Nephron progenitor cell (in vitro differentiated cells): Measurements from ENCODE around the gene RIMS4.

ENCODE experiments used
- DNase-seq: peaks from one replicate; pipeline ENCODE4 v3.0.0; 2021
- H3K27ac Mint-ChIP-seq: 2 replicates; pipeline ENCODE4 v1.8.0; 2021; ENCODE audit warnings: mild to moderate bottlenecking, moderate library complexity, mixed read lengths
- H3K27me3 Mint-ChIP-seq: 2 replicates; pipeline ENCODE4 v1.8.0; 2021; ENCODE audit warnings: mild to moderate bottlenecking, low read depth, mixed read lengths; ENCODE audit not compliant: poor library complexity
- H3K36me3 Mint-ChIP-seq: 2 replicates; pipeline ENCODE4 v1.8.0; 2021; ENCODE audit warnings: low read depth, mixed read lengths
- H3K4me1 Mint-ChIP-seq: 2 replicates; pipeline ENCODE4 v1.8.0; 2021; ENCODE audit warnings: mixed read lengths
- H3K4me3 Mint-ChIP-seq: 2 replicates; pipeline ENCODE4 v1.8.0; 2021; ENCODE audit warnings: mild to moderate bottlenecking, moderate library complexity, mixed read lengths
- H3K9me3 Mint-ChIP-seq: 2 replicates; pipeline ENCODE4 v1.8.0; 2021; ENCODE audit warnings: mild to moderate bottlenecking, moderate library complexity, mixed read lengths
- TF ChIP-seq, protein P1 (sequence below): fragments of 200-600 bp; sonication (generic); IDR thresholded peaks from 2 replicates; pipeline ENCODE4 v1.5.0; 2021; ENCODE audit warnings: antibody characterized with exemption

Gene RIMS4

GRCh38 chr20:44850837-44851236, 40.5 kb upstream of the RIMS4 start:
- Mint-ChIP-seq H3K4me3 (no peak overlapping the region), H3K27me3 (peaks cover 6% of the 10 kb centered on the region), H3K36me3 (peaks cover 5% of the 10 kb centered on the region), H3K9me3 (peaks cover 11% of the 10 kb centered on the region), H3K27ac (no peak overlapping the region), H3K4me1 (no peaks in the 10 kb centered on the region)
- TF ChIP-seq, protein P1, sequence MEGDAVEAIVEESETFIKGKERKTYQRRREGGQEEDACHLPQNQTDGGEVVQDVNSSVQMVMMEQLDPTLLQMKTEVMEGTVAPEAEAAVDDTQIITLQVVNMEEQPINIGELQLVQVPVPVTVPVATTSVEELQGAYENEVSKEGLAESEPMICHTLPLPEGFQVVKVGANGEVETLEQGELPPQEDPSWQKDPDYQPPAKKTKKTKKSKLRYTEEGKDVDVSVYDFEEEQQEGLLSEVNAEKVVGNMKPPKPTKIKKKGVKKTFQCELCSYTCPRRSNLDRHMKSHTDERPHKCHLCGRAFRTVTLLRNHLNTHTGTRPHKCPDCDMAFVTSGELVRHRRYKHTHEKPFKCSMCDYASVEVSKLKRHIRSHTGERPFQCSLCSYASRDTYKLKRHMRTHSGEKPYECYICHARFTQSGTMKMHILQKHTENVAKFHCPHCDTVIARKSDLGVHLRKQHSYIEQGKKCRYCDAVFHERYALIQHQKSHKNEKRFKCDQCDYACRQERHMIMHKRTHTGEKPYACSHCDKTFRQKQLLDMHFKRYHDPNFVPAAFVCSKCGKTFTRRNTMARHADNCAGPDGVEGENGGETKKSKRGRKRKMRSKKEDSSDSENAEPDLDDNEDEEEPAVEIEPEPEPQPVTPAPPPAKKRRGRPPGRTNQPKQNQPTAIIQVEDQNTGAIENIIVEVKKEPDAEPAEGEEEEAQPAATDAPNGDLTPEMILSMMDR = no peak
- DNase-seq = no peak

DNA sequence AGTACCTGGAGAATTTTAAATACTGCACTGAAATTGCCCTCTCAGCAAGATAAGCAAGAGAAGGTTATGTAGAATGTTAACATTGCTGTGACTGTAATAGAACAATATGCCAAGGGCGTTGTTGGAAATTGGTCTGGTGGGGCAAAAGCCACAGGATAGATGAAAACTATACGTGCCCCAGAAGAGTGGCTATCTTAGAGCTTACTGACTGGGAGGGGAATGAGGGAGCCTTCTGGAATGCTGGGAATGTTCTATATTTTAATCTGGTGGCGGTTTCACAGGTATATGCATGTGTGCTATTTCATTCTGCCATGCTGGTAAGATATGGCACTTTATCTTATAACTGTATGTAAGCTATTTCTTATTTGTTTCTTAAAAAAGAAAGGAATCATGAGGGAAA, 39.9 kb upstream of the RIMS4 start:
- TF ChIP-seq, protein P1 = no peak
- H3K4me1 Mint-ChIP-seq = no peaks in the 10 kb centered on the region
- DNase-seq = no peak
- H3K9me3 Mint-ChIP-seq = peaks cover 9% of the 10 kb centered on the region
- peaks cover 6% of the 10 kb centered on the region for H3K27me3 Mint-ChIP-seq
- peaks cover 4% of the 10 kb centered on the region for H3K36me3 Mint-ChIP-seq
- H3K27ac Mint-ChIP-seq = no peak overlapping the region
- no peak overlapping the region for H3K4me3 Mint-ChIP-seq

- H3K4me1 Mint-ChIP-seq = no peaks in the 10 kb centered on the region
- DNase-seq = no peak
- TF ChIP-seq, protein P1 = no peak
- H3K36me3 Mint-ChIP-seq = no peaks in the 10 kb centered on the region
- no peak overlapping the region for H3K27ac Mint-ChIP-seq
- peaks cover 5% of the 10 kb centered on the region for H3K9me3 Mint-ChIP-seq
- no peak overlapping the region for H3K4me3 Mint-ChIP-seq
- peaks cover 6% of the 10 kb centered on the region for H3K27me3 Mint-ChIP-seq
These were observed 39.4 kb upstream of the RIMS4 start for GRCh38 chr20:44849703-44850102.

DNA sequence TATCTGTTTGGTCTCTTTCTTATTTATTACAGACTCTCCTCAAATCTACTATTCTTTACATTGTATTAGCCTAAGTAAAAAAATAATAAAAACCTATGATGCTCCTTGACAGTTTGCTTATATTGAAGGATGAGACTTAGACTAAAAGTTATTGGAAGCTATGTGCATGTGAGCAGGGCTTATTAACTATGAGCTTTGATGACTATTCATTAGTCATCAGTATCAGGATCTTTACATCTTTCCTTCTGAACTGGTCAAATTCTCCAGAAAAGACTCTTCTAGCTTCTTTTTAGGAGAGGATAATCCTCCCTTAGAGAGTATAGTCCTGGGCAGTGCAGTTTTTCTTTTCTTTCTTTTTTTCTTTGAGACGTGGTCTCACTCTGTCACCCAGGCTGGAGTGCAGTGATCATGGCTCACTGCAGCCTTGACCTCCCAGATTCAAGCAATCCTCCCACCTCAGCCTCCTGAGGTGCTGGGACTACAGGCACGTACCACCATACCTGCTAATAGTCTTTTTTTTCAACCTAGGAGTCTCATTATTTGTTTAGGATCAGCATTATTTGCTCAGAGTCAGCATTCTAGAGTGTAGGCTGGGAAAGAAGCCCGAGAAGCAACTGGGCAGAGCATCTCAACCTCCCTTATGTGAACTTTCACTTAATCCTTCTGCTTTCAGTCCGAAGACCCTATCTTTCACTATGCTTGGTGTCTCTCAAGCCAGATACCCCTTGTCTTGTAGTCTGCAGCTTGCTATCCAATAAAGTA, 38.1 kb upstream of the RIMS4 start:
- Mint-ChIP-seq H3K4me1 (no peaks in the 10 kb centered on the region), H3K27ac (no peak overlapping the region), H3K27me3 (peaks cover 8% of the 10 kb centered on the region), H3K4me3 (no peak overlapping the region), H3K9me3 (peaks cover 5% of the 10 kb centered on the region), H3K36me3 (no peaks in the 10 kb centered on the region)
- no peak for DNase-seq
- TF ChIP-seq, protein P1 = no peak

DNA sequence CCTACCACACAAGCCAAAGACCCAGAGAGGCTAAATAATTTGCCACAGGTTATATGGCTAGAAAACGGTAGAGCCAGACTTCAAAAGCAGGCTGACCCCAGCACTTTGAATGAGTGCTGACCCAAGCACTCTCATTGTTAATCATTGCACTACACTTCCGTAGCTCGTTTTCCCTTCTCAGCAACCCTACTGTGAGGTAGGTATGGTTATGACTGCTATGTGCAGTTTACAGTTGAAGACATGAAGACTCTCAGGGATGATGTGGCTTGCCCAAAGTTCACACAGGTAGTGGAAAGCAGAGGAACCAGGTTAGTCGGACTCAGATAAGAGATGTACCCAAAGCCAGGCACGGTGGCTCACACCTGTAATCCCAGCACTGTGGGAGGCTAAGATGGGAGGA, 33.5 kb upstream of the RIMS4 start:
- H3K36me3 Mint-ChIP-seq = peaks cover 4% of the 10 kb centered on the region
- no peak overlapping the region for H3K27ac Mint-ChIP-seq
- H3K4me1 Mint-ChIP-seq = no peaks in the 10 kb centered on the region
- peaks cover 10% of the 10 kb centered on the region for H3K9me3 Mint-ChIP-seq
- no peak overlapping the region for H3K4me3 Mint-ChIP-seq
- TF ChIP-seq, protein P1 = no peak
- peaks cover 13% of the 10 kb centered on the region for H3K27me3 Mint-ChIP-seq
- no peak for DNase-seq

DNA sequence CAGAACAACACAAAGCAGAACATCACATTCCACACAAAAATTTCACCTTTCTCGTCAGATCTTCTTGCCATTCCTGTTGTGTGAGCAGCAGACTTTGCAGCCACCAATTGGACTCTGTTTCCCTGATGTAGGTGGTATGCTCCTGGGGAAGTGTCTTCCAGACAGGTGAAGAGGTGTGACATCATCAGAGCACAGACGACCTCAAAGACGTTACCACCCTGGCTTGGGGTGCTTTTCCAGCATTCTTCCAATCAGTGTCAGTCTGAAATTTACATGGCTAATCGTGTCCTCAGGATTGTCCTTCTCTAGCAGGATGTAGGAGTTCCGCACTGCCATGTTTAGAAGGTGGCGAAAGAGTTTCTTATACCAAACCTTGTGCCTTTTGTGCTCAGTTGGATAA, 31.6 kb upstream of the RIMS4 start:
- TF ChIP-seq, protein P1 = no peak
- DNase-seq = no peak
- Mint-ChIP-seq H3K4me3 (no peak overlapping the region), H3K9me3 (peaks cover 10% of the 10 kb centered on the region), H3K27ac (no peak overlapping the region), H3K36me3 (peaks cover 4% of the 10 kb centered on the region), H3K27me3 (peaks cover 17% of the 10 kb centered on the region), H3K4me1 (no peaks in the 10 kb centered on the region)
